DND-41 (cell line): Measurements from ENCODE around the gene KRTAP5-9.

ENCODE experiments used
- EZH2 ChIP-seq: IDR thresholded peaks from 3 replicates; pipeline ENCODE4 v1.6.1; 2012; ENCODE audit warnings: borderline replicate concordance, low read depth, mild to moderate bottlenecking, moderate library complexity, low read length, inconsistent platforms; ENCODE audit not compliant: severe bottlenecking
- TF ChIP-seq, protein P1 (sequence below): IDR thresholded peaks from 2 replicates; pipeline ENCODE4 v1.5.1; 2012; ENCODE audit warnings: borderline replicate concordance, low read length, moderate library complexity, mild to moderate bottlenecking; ENCODE audit not compliant: poor library complexity, severe bottlenecking; ENCODE audit errors: extremely low read depth

GRCh38 chr11:71580057-71581003, 32.1 kb downstream of the KRTAP5-9 start:
- TF ChIP-seq, protein P1, sequence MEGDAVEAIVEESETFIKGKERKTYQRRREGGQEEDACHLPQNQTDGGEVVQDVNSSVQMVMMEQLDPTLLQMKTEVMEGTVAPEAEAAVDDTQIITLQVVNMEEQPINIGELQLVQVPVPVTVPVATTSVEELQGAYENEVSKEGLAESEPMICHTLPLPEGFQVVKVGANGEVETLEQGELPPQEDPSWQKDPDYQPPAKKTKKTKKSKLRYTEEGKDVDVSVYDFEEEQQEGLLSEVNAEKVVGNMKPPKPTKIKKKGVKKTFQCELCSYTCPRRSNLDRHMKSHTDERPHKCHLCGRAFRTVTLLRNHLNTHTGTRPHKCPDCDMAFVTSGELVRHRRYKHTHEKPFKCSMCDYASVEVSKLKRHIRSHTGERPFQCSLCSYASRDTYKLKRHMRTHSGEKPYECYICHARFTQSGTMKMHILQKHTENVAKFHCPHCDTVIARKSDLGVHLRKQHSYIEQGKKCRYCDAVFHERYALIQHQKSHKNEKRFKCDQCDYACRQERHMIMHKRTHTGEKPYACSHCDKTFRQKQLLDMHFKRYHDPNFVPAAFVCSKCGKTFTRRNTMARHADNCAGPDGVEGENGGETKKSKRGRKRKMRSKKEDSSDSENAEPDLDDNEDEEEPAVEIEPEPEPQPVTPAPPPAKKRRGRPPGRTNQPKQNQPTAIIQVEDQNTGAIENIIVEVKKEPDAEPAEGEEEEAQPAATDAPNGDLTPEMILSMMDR: peak; percentile 81
- TF ChIP-seq EZH2: no peak
